ENCODE results near the gene LRRC55. TPM values are rescaled to one million over a fixed set of nuclear protein-coding genes. Genes with fewer than 3 reads are reported as not detected.

The LRRC55 gene
- total RNA-seq, 1 experiment from 2014 or later = not detected

- no peak overlapping the region for H3K27ac ChIP-seq (ENCODE audit: low read depth, low read length)
- H3K27me3 ChIP-seq (ENCODE audit: insufficient read depth, low read length) = peaks cover 54% of the 10 kb centered on the region
- CTCF ChIA-PET = no interaction called here
Measured at GRCh38 chr11:57202281-57202680, 20.5 kb downstream of the LRRC55 start.

More at GRCh38 chr11:57202281-57202680, 20.5 kb downstream of the LRRC55 start:
- no peak for ATAC-seq
- no peaks in the 10 kb centered on the region for H3K36me3 ChIP-seq (ENCODE audit: control insufficient read depth in 1 of 2, insufficient read depth in 2 of 2, low read length in 2 of 2)
- H3K9ac ChIP-seq (ENCODE audit: low read length) = no peak overlapping the region
- H3K9me2 ChIP-seq (ENCODE audit: insufficient read depth) = no peaks in the 10 kb centered on the region
- DNase-seq (ENCODE audit: low read depth, low spot score) = no peak
- BruUV-seq (replicated peaks) = no TSS peak
- intact Hi-C loops (cut with micrococcal nuclease) = loop anchor here (10.0 kb wide), 1 partner anchor 63 kb away; no protein-coding TSS in a partner anchor
- no peak for TF ChIP-seq YY1 (IDR thresholded peaks at IDR 0.05; ENCODE audit: extremely low read depth, insufficient replicate concordance, low read depth, low read length)
- TF ChIP-seq EZH2phosphoT487 (IDR thresholded peaks at IDR 0.05; ENCODE audit: borderline replicate concordance) = no peak
- TF ChIP-seq POLR2AphosphoS5 (IDR thresholded peaks at IDR 0.05; ENCODE audit: low read depth, low read length) = no peak
- TF ChIP-seq SP1 (IDR thresholded peaks at IDR 0.05; ENCODE audit: low read depth) = no peak
- TF ChIP-seq, protein P1, sequence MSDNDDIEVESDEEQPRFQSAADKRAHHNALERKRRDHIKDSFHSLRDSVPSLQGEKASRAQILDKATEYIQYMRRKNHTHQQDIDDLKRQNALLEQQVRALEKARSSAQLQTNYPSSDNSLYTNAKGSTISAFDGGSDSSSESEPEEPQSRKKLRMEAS (IDR thresholded peaks at IDR 0.05) = no peak
- TF ChIP-seq FOSL1 (IDR thresholded peaks at IDR 0.05; ENCODE audit: low read depth) = no peak
- TF ChIP-seq EZH2 (IDR thresholded peaks at IDR 0.05) = no peak
- TF ChIP-seq, protein P2, sequence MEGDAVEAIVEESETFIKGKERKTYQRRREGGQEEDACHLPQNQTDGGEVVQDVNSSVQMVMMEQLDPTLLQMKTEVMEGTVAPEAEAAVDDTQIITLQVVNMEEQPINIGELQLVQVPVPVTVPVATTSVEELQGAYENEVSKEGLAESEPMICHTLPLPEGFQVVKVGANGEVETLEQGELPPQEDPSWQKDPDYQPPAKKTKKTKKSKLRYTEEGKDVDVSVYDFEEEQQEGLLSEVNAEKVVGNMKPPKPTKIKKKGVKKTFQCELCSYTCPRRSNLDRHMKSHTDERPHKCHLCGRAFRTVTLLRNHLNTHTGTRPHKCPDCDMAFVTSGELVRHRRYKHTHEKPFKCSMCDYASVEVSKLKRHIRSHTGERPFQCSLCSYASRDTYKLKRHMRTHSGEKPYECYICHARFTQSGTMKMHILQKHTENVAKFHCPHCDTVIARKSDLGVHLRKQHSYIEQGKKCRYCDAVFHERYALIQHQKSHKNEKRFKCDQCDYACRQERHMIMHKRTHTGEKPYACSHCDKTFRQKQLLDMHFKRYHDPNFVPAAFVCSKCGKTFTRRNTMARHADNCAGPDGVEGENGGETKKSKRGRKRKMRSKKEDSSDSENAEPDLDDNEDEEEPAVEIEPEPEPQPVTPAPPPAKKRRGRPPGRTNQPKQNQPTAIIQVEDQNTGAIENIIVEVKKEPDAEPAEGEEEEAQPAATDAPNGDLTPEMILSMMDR (IDR thresholded peaks at IDR 0.05 in 2 of 3, conservative IDR thresholded peaks at IDR 0.05 in 1 of 3; ENCODE audit: borderline replicate concordance in 1 of 3, insufficient read depth in 1 of 3, low read depth in 2 of 3, low read length in 2 of 3) = no peak
- no peak for TF ChIP-seq ZBTB33 (IDR thresholded peaks at IDR 0.05; ENCODE audit: extremely low read depth, insufficient replicate concordance, low read length)
- no peak for TF ChIP-seq SRF (IDR thresholded peaks at IDR 0.05; ENCODE audit: low read depth)
- no peak for TF ChIP-seq ZFX (IDR thresholded peaks at IDR 0.05)
- RAD21 ChIA-PET (ENCODE audit: low non-redundant PET in 1 of 2, low total read pairs in 2 of 2, uncharacterized antibody in 2 of 2, unreplicated experiment in 2 of 2) = no interaction called here
- no peaks in the 10 kb centered on the region for H3K79me2 ChIP-seq (ENCODE audit: insufficient read depth, low read length)
- H3K4me1 ChIP-seq (ENCODE audit: control insufficient read depth in 1 of 2, insufficient read depth in 2 of 2, low read length in 2 of 2) = no peaks in the 10 kb centered on the region
- POLR2A ChIA-PET = no interaction called here
- H3K9me3 ChIP-seq (ENCODE audit: control insufficient read depth in 1 of 2, insufficient read depth in 1 of 2, low read depth in 1 of 2, low read length in 2 of 2) = no peaks in the 10 kb centered on the region
- no peak overlapping the region for H2AFZ ChIP-seq (ENCODE audit: low read depth, low read length, poor library complexity, severe bottlenecking)
- no peak overlapping the region for H3K4me3 ChIP-seq (replicated peaks in 1 of 2; ENCODE audit: low read depth in 1 of 2, low read length in 2 of 2)
- H4K20me1 ChIP-seq (ENCODE audit: insufficient read depth) = no peaks in the 10 kb centered on the region
- no peak overlapping the region for H3K4me2 ChIP-seq (ENCODE audit: low read length)
